IPS-18c (cell line): ENCODE results near the gene SPTBN1.
A peak's percentile ranks its signal among the peaks of the same experiment; 100 is the strongest.

Experiments used
- H3K4me3 ChIP-seq: 2 replicates; pipeline ENCODE4 v1.7.0; 2013; ENCODE audit warnings: low read depth, mild to moderate bottlenecking, low read length, moderate library complexity; ENCODE audit not compliant: insufficient read depth
- H3K9me3 ChIP-seq: one replicate; pipeline ENCODE4 v1.6.1; 2013; ENCODE audit warnings: mild to moderate bottlenecking, low read length, moderate library complexity; ENCODE audit not compliant: control insufficient read depth, insufficient read depth

Gene SPTBN1

DNA sequence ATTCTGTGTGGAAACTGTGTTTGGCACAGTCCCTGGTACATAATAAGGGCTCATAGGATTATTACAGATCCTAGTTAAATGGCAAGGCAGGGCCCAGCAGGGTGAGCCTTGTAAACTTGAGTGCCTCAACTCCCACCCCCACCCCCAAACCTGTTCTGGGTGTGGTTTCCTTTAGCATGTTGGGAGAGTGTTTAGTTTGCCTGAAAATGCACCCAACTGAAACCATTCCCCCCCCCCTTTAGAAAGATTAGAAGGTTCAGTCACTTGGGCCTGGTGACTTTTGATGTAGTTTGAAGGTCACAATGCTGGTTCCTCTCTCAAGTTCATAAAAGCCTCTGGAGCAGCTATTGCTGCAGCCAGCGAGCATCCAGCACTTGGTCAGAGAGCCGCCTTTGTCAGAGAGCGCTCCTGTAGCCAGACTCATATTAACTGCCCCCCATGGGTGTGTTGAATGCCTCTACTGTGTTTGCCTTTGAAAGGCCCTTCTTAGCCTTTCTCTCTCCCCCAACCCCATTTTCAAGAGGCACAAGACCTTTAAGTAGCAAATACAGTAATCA is 113.7 kb downstream of the SPTBN1 start:
- Histone ChIP-seq H3K9me3 (no peaks in the 10 kb centered on the region), H3K4me3 (0 out of 2 replicates have a peak overlapping the region, but pooled peaks have one; percentile 2)

DNA sequence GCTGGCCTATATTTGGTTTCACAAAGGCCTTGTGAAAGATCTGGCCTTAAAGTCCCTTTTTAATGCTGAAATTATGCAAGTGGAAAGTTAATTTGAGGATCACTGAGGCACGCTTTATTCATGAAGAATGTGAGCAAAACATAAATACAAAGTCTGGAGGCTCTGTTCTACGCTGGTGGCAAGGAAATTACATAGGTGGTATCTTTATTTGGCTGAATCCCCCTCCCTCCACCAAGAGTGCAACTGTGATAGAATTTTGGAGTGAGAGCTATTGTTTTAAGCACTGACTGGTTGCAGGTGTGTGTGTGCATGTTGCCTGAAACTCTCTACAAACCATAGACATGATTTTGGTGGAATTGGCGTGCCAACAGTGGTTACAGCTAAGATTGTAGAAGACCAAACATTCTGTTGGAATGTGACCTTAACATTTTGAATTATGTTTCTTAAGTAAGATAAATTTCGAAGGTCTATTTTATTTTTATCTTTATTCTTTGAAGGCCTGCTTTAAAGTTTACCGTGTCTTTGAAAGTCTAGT is 114.3 kb downstream of the SPTBN1 start:
- H3K4me3 ChIP-seq: no peak overlapping the region; the same call in 1 of the 2 replicates

DNA sequence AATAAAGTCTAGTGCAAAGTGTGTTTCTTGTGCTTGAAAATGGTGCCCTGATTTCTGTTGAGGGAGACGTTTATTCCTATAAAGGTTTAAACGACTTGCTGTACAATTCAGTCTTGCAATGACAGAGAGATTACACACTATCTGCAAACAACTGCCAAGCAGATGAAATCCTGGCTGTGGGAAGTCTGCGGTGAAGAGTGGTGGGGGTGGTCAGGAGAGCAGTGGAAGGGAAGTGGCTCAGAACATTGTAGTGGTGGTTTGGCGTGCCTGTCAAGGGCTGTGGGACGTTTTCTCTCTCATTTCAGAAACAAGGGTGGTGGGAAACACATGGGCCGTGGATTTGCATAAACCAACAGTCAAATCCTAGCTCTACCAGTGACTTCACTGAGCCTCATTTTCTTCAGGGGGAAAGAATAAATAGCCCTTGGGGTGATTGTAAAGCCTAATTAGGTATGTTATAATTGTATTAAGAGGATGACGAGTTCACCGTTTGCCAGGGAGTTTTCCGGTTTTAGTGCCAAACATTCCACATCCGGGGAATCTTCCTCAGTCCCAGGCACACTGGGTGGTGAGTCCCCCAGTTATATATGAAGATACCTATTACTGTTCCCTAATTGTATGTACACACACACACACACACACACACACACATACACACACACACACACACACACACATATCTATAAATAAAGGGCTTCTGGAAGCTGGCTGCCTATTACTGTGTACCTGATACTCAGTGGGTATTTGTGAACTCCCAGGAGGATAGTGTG is 115.0 kb downstream of the SPTBN1 start:
- Histone ChIP-seq H3K4me3 (no peak overlapping the region), H3K9me3 (no peaks in the 10 kb centered on the region)

More for the DNA sequence above, 114.3 kb downstream of the SPTBN1 start:
- no peaks in the 10 kb centered on the region for H3K9me3 ChIP-seq

DNA sequence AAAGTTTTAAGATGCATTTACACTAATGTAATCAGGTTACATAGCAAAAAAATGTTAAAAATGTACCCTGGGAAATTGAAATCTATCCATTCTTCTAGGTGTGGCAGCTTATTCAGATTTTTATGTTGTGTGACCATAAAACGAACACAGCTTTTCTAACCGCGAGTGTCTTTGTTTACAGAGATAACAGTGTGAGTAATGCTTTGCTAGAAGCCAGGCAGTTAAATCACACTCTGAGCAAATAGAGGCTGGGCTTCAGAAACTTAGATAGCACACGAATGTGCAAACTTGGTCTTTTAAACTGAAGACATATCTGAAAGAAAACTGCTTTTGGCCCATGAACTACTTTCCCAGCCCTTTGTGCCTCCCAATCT is 116.1 kb downstream of the SPTBN1 start:
- Histone ChIP-seq H3K9me3 (no peaks in the 10 kb centered on the region), H3K4me3 (no peak overlapping the region)

DNA sequence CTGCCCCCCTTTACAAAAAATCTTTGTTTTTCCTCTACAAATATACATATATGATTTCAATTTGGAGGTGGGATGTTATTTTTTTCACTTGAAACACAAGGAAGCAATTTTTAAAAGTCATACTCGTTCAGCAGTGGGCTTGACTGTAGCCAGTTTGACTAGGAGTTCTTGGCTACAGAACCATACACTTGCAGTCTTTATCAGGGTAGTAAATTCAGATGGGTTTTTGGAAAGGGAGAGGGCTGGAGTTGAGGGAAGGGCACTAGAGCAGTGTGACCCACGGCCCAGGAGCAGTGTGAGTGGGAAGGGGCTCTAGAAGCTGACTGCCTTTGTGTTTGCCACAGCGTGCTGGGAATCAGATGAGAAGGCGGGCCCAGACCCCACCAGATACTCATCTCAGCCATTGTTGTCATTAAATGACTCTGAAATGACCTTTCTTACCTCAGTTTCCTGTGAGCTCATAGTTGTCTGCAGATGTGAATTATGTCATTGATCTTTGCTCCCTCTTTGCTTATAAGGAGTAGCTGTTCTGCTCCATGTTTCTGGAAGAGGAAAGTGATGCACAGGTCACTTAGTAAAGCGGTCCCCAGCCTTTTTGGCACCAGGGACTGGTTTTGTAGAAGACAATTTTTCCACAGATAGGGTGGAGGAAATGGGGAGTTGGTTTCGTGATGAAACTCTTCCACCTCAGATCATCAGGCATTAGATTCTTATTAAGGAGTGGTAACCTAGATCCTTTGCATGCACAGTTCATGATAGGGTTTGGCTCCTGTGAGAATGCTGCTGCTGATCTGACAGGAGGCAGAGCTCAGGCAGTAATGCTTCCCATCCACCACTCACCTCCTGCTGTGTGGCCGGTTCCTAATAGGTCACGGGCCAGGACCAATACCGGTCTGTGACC is 116.8 kb downstream of the SPTBN1 start:
- Histone ChIP-seq H3K9me3 (no peaks in the 10 kb centered on the region), H3K4me3 (no peak overlapping the region)

DNA sequence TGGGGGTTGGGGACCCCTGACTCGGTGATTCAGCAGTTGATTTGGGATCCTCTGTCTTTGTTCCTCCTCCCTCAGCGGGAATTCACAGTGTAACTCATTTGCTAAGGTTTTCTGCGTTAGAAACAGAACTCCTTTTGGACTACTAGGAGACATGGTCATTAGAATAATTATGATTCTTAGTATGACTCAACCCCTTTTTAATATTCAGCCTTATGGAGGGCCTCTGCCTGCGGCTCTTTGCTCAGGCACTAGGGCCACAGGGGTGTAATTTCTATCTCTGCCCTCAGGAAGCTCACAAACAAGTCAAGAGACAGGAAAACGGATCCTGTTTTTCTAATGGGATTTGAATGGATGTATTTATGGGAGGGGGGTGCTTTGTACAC is 117.4 kb downstream of the SPTBN1 start:
- H3K9me3 ChIP-seq: no peaks in the 10 kb centered on the region
- H3K4me3 ChIP-seq: no peak overlapping the region

DNA sequence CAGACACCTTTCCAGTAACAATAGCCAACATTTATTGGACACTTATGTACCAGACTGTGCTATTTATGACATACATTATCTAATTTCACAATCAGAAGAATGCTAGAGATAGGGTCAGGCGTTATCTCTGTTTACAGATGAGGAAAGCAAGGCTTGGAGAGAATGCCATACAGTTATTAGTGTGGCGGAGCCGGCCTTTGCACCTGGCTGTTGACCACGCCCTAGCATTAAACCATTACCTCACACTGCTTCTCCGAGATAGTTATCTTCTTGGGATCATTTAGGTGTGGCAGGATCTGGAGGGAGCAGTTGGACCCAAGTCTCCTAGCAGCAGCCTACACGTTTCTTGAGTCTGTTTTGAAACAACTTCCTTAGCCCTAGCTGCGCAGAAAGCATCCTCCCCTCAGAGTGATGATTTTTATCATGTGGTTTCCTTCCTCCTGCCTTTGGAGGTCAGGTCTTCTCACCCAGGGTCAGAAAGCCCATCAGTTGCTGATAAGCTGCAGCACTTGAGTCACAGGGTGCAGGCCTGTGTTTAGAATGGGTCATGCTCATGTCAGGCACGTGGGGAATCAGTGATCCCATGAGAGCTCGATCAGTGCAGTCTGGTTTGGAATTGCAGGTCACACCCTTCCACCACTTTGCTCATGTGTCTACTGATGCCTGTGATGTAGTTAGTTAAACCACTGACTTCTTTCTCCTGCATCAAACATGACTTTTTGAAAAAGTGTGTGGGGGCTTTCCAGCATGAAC is 118.2 kb downstream of the SPTBN1 start:
- H3K9me3 ChIP-seq: no peaks in the 10 kb centered on the region
- H3K4me3 ChIP-seq: no peak overlapping the region

DNA sequence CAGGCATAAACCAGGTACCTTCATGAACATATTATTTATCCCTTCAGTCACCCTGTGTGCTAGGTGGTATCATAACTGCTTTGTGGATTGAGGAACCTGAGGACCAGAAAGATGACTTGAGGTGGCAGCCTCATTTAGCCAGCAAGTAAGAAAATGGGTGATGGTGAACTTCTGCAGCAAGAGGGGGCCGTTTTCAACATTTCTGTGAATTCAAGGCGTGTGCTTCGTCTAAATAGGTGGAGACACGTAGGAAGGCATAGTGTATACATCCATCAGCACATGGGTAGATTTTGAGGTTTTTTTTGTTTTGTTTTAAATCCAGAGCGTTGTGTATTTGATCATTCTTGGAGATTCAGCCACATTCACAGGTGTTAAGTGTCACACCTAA is 118.7 kb downstream of the SPTBN1 start:
- no peak overlapping the region for H3K4me3 ChIP-seq
- no peaks in the 10 kb centered on the region for H3K9me3 ChIP-seq

DNA sequence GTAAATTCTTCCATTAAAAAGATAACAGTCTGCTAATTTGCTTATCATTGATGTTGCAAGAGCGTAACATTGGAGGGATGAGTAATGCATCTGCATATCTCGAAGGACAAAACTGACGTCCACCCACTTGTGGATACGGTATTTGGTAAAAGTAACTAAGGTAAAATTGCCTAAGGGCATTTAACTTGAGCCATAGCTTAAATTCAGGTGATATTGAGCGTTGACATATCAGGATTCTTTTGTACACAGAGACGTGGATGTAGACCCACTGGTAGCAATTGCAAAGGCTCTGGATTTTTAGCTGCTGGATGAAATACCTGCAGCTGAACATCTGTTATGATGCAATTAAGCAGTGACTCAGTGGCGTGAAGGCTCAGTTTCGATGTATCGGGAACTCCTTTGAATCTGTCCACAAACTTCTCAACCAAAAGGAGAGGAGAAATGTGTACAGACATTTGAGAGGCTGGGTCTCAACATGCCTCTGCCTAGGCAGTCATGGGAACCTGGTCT is 119.3 kb downstream of the SPTBN1 start:
- Histone ChIP-seq H3K9me3 (no peaks in the 10 kb centered on the region), H3K4me3 (no peak overlapping the region)

DNA sequence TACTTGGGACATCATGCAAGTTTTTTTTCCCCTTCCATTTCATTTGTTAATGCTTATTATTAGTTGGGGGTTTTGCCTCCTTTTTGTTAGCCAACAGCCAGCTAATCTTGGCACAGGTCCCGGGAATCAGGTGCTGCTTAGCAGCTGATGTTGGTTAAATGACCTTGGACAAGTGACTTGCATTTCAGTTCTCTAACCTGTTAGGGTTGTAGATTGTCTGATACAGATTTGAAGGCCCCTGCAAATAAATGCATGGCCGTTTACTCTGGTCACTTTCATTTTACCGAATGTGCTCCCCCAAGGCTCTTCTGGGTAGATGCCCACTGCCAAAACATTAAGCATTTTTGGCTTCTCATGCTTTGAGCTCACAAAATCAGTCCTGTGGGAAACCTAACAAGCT is 120.9 kb downstream of the SPTBN1 start:
- no peaks in the 10 kb centered on the region for H3K9me3 ChIP-seq
- no peak overlapping the region for H3K4me3 ChIP-seq

DNA sequence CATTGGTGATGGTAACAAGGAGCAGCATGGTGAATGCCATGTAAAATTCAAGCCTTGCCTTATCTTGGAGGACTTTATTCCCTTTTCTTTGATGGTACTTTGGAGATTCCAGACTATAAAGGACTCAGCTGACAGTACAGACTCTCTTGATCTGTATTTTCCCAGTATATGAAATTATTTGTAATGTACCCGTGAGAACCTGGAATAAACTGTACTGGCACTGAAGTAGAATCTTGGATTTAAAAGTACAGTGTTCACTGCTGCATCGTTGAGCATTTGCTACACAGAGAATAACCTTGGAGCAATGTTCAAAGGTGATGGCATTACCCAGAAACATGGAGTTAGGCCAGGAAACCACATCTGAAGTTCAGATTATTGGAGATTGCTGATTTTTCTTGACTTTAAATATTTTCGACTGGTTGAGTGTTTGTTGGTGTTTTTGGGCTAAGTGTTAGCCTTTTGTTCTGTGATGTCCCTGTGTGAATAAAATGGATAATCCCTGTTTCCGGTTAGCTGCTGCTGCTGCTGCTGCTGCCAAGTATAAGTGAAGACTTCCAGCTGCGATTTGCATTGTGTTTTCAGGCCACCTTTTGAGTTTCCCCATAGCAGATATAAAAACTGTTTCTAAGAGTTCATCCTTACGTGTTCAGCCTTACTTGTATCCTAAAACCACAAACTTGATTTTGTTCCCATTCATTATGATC is 122.0 kb downstream of the SPTBN1 start:
- Histone ChIP-seq H3K4me3 (no peak overlapping the region), H3K9me3 (no peaks in the 10 kb centered on the region)

DNA sequence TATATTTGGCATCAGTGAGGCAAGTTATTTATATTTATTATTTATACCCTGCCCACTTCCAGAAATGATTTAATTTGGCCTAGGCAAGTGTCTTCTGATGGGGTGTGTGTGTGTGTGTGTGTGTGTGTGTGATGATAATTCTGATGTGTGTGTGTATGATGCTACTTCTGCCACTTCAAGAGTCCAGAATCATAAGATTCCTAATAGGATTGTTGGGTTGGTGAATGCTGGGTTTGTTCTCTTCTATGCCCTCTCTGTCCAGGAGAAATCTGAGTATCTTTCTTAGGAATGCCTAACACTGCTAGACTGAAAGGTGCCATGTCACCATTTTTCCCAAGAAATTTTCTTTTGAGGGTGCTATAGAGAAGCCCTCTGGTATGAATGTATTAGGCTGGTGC is 122.5 kb downstream of the SPTBN1 start:
- Histone ChIP-seq H3K9me3 (no peaks in the 10 kb centered on the region), H3K4me3 (no peak overlapping the region)

DNA sequence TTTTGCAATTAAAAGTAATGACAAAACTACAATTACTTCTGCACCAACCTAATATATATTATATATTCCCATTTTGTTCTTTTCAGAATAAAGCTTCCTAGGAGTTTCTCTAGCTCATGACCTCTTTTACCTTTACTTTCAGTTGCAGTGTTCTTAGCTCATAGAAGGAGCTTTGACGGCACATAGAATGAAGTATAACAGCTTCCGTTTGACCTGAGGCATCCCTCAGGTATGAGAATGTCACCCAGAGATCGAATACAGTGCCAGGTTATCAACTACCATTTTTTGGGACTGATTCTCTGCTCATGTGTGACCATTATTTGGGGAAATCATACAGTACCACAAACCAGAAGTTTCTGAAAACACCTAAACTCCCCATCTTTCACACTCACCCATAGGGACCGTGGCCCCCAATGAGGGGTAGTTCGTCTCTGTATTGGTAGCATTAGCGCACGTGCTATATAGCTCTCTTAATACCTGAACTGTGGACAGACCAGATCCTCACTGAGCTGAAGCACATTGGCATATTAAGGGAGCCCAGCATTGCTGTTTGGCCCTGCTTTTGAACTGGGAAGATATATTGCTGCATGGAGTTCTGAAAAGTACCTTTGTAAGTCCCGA is 123.0 kb downstream of the SPTBN1 start:
- Histone ChIP-seq H3K9me3 (no peaks in the 10 kb centered on the region), H3K4me3 (no peak overlapping the region)

DNA sequence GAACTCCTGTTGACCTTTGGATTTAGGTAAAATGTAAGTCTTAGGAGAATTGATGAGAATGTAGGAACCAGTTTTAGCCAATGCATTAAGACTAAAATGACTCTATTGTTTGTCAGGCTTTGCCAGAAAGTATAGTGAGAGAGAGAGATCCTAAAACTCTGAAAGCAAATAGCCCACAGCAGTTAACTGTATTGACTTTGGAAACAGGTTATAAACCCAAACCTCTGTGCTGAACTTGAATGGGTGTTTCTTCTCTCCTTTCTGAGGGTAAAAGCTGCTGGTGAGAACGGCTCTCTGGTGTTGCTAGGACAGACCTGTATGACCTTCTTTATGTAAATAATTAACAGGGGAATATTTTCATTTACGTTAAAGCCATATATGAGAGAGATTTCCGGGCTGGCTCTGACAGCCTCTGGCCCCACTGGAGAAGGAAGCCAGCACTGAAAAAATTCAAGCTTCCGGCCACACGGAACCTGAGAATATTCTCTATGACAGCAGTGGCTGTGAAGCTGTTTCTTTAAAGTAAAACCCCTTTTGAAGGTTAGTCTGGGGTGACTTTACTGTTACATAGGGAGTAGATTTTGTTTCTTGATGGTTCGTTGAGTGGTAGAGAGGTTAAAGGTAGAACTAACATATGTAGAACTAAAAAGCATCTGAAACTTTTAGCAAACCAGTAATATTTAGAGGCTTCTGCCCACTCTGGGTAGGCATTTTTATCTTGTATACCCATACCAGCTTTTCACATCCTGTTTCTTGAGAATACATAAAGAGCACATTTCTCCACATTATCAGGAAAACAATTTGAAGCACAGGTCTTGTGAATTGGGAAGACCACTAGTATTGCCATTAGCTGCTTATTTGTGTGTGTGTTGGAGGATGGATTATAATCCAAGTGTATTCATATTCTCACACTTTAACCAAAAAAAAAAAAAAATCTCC is 123.8 kb downstream of the SPTBN1 start:
- H3K9me3 ChIP-seq: no peaks in the 10 kb centered on the region
- no peak overlapping the region for H3K4me3 ChIP-seq

DNA sequence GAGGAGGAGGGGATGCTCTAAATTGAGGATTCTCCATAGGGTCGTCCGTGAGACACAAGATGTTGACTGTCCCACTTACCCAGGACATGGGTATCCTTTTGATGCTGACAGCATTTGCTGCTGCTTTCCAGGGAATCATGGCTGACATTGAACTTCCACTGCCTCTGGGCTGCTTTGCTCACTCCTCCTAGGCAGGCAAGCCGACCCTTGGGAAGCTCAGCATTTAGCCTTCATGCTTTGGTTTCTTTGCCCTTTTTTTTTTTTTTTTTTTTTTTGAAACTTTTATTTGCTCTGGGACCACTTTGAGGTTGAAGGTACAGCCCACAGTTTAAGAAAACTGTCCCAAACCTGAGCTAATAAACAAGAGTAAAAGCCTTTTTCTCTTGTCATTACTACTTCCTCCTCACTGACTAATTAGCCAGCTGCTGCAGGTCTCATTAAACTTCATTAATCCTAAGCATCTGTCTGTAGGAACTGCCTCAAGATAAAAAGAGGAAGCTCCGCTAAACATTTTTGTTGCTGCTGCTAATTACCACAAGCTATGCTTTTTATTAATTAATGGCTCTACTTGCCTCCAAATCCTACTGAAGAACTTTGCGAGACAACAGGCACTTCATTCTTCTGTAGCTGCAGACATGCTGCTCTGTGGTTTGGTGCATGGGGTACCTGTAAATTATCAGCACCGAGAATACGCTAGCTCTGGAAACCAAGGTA is 125.4 kb downstream of the SPTBN1 start:
- no peak overlapping the region for H3K4me3 ChIP-seq

More for the DNA sequence above, 125.4 kb downstream of the SPTBN1 start:
- no peaks in the 10 kb centered on the region for H3K9me3 ChIP-seq
